NCI-H526 treated with DMSO at 0.1 percent for 48 hours (cell line): ENCODE results near the gene AP3D1.
"Not testable (repeated sequence)": the region's sequence is repeated elsewhere in the genome, so short reads cannot be mapped to it uniquely, and the experiment has no call there.

Source experiments
- DNase-seq: peaks from one replicate; lab custom pipeline; 2025; lab: John Stamatoyannopoulos, UW

AP3D1 gene

GRCh38 chr19:2110822-2111221, 40.5 kb downstream of the AP3D1 start:
- no peak for DNase-seq

DNA sequence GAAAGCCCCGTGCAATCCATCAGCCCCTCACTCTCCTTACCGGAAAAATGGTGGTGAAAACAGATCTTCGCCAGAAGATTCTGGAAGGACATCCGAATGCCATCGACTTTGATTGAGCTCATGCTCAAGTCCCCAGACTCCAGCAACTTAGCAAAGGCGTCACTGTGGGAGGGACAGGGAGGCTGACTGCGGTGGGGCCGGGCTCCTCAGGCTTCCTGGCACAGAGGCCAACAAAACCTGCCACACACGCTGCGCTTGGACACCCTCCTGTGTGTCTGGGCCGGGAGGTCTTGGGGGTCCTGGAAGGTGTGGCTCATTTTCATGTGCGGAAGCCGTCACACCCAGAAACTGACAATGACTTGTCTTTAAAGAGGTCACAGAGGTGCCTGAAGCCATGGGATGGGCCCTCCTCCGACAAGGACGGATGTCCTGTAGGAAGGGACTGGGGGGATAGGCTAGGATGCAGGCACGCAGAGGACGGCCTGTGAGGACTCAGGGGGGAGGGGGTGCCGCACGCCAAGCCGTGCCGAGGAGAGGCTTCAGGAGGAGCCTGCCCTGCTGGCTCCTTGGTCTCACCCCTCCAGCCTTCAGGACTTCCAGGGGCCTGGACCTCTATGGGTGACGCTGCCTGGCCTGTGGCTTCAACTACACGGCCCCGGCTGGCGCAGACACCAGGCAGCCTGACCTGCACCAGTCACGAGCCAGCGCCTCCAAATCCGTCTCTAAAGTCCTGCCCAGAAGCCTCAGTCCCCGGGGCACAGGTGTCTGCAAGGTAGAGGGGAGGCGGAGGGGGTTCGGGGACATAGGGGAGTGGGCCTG, 42.1 kb downstream of the AP3D1 start:
- DNase-seq: no peak

GRCh38 chr19:2108251-2109016, 42.9 kb downstream of the AP3D1 start:
- DNase-seq: no peak

DNA sequence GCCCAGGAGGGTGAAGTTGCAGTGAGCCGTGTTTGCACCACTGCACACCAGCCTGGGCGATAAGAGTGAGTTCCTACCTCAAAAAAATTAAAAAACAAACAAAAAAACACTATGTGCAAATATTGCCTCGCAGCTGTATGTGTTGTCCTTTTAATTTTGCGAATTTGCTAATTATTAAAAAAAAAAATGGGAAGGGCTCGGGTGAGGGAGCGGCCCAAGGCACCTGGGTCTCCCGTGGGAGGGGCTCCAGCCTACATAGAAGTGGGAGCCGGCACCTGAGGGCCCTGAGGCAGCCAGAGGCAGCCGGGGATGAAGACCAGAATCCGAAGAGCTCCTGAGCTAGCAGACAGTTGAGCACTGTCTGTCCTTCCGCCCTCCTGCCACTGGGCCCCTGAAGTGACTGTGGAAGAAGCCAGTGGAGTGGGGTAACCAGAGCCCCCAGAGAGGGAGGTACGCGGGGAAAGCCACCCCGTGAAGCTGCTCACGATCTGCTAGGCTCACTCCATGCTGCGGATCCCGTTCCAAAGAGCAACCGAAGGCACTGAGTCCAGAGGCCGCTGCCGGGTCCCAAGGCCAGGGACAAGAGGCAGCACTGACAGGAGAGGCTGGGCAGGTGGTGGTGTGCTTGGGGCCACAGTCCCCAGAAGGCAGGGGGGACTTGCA, 48.2 kb downstream of the AP3D1 start:
- no peak for DNase-seq

DNA sequence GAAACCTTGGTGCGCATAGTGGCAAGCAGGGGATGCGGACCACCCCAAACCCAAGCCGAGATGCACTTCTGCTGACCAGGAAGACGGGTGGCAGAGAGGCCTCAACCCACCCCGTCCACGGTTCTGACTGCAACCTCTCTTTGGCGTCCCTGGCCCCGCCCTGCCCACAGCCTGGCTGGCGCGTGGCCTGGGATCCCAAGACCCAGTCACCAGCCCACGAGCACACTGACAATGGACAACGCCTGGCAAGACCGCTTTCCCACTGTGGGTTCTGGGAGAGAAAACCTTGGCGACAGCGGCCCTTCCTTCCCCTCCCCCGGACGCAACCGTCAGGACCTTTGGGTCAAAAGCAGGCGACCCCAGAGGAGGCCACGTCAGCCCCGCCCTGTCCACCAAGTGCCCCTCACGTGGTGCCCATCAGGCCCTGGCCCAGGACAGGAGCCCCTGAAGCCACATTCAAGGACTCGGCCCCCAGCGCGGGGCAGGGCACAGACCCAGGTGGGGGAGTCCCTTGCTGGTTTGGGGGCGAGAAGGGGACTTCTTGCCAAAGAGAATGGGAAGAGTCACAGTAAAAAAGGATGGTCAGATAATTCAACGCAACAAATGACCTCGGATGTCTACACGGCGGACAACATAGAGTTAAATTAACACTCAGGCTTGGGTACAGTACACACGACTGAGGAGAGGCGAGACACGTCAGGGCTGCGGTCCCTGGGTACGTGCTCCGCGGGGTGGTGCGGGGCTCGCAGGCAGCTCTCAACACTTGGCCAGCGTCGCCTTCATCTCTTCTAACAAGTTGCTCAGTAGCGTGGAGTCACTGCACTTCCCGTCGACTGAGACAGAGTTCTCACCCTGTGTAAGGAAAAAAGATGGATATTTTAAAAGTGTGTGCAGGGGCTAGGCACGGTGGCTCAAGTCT, 49.7 kb downstream of the AP3D1 start:
- no peak for DNase-seq

DNA sequence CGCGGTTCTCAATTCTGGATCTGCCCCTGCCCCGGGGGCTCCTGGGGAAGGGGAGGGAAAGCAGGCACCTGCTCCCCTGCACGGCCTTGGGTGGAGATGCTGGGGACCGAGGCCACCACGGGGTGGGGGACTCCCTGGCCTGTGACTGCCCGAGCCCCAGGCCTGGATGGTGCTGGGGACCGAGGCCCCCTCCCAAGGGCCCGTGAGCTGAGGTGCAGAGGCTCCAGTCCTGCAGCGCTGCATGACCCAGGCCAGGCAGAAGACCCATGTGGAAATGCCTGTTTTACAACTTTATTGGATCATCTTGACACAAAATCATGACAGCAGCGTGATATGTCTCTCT, 50.7 kb downstream of the AP3D1 start:
- no peak for DNase-seq

GRCh38 chr19:2099937-2100718, 51.2 kb downstream of the AP3D1 start:
- DNase-seq: no peak

DNA sequence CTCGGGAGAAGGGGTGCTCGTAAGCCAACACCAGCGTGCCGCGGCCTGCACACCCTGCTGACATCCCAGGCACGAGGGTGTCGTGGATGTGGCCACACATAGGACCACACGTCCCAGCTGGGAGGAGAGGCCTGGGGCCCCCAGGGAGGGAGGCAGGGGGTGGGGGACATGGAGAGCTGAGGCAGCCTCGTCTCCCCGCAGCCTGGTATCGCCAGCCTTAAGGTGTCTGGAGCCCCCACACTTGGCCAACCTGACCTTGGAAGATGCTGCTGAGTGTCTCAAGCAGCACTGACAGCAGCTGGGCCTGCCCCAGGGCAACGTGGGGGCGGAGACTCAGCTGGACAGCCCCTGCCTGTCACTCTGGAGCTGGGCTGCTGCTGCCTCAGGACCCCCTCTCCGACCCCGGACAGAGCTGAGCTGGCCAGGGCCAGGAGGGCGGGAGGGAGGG, 52.3 kb downstream of the AP3D1 start:
- DNase-seq: no peak

GRCh38 chr19:2097886-2098327, 53.5 kb downstream of the AP3D1 start:
- DNase-seq: no peak

DNA sequence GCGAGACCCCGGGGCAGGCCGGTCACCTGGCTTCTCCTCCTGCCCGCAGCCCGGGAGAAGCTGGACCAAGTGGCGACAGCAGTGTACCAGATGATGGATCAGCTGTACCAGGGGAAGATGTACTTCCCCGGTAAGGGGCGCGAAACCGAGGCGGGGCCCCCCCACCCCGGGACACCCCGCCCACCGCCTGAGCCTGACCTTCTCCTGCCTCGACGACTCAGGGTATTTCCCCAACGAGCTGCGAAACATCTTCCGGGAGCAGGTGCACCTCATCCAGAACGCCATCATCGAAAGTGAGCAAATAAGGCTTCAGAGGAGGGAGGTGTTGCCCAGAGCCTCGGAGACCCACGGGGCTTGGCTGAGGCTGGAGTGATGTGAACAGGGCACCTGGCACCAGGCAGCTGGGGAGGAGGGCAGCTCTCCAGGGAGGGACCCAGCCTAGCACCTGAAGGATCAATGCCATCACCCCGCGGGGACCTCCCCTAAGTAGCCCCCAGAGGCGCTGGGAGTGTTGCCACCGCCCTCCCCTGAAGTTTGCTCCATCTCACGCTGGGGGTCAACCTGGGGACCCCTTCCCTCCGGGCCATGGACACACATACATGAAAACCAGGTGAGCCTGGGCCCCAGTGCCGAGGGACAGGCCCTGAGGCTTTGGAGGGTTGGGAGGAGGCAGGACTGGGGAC, 54.0 kb downstream of the AP3D1 start:
- DNase-seq: no peak

GRCh38 chr19:2096480-2097202, 54.7 kb downstream of the AP3D1 start, which contains the start of gene IZUMO4:
TSS of gene IZUMO4 (plus strand) at chr19:2096915. CDS start at chr19:2096946, 31 bp downstream.
- DNase-seq: peak; percentile 89

DNA sequence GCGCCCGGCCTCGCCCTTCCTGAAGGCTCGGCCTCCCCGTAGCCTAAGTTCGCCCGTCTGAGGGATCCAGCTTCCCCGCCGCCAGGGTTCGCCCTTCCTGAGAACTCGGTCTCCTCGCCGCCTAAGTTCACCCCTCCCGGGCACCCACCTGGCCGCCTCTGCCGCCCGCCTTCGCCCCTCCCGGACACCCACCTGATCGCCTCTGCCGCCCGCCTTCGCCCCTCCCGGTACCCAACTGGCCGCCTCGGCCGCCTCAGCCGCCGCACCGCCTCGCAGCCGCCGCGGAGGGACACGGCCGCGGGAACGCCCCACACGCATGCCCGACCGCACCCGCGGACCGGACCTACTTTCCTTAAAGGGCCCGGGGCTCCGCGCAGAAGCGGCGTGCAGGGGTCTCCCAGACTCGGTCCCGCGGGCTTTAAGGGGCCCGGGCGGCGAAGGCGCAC, 55.3 kb downstream of the AP3D1 start, which contains the start of gene MOB3A:
Gene MOB3A (minus strand): TSS at position 293 of the 446 bp plus-strand sequence. CDS start 17,766 bp downstream, outside the sequence.
- DNase-seq: peak; percentile 71

DNA sequence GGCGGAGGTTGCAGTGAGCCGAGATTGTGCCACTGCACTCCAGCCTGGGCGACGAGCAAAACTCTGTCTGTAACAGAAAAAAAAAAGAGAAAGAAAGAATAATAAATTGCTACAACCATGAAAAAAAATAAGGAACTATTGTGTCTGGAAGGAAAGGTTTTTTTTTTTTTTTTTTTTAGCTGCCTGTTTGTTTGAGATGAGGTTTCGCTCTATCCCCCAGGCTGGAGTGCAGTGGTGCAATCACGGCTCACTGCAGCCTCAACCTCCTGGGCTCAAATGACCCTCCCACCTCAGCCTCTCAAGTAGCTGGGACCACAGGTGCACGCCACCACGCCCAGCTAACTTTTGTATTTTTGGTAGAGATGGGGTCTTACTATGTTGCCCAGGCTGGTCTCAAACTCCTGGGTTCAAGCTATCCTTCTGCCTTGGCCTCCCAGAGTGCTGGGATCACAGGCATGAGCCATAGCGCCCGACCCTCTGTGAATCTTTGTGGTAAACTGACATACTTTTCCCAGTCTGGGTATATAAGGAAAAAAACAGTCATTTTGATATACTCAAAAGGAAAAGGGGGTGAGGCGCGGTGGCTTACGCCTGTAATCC, 59.3 kb downstream of the AP3D1 start:
- not testable (repeated sequence) for DNase-seq

DNA sequence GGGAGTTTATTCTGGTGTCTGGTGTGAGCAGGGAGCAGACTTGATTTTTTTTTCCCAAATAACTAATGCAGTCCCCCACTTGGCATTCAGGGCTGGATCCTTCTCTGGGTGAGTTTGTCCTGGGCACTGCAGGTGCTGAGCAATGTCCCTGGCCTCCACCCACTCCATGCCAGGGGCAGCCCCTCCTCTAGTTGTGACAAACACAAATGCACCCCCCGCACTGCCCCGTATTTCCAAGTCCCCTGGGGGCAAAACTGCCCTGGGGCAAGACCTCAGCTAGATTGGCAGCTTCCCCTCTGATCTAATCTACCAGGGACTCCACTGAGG, 61.7 kb downstream of the AP3D1 start:
- DNase-seq: no peak

- no peak for DNase-seq
These were observed 62.2 kb downstream of the AP3D1 start for GRCh38 chr19:2089001-2089711.

DNA sequence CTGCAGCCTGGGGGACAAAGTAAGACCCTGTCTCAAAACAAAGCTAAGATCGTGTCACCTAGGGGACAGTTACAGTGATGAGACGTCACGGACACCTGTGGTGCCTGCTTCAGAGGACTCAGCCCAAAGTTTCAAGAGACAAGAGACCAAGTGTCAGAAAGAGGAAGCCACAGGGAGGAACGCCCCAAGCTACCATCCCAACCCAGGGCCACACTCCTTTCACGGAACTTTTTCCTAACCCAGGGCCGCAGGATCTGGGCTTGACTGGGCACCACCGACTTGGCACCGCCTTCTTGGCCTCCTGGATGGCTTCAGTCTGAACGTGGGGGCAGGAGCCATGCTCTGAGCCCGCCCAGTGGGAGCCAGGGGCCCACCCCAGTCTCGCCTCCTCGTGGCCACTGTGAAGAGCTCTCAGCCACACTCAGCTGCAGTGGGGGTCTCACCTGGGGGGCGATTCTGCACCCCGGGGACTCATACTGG, 63.7 kb downstream of the AP3D1 start:
- no peak for DNase-seq

- DNase-seq: not testable (repeated sequence)
These were observed 64.4 kb downstream of the AP3D1 start for GRCh38 chr19:2086695-2087620.
